ENCODE measurements around the gene AZI2.

The AZI2 gene, protein sequence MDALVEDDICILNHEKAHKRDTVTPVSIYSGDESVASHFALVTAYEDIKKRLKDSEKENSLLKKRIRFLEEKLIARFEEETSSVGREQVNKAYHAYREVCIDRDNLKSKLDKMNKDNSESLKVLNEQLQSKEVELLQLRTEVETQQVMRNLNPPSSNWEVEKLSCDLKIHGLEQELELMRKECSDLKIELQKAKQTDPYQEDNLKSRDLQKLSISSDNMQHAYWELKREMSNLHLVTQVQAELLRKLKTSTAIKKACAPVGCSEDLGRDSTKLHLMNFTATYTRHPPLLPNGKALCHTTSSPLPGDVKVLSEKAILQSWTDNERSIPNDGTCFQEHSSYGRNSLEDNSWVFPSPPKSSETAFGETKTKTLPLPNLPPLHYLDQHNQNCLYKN

DNA sequence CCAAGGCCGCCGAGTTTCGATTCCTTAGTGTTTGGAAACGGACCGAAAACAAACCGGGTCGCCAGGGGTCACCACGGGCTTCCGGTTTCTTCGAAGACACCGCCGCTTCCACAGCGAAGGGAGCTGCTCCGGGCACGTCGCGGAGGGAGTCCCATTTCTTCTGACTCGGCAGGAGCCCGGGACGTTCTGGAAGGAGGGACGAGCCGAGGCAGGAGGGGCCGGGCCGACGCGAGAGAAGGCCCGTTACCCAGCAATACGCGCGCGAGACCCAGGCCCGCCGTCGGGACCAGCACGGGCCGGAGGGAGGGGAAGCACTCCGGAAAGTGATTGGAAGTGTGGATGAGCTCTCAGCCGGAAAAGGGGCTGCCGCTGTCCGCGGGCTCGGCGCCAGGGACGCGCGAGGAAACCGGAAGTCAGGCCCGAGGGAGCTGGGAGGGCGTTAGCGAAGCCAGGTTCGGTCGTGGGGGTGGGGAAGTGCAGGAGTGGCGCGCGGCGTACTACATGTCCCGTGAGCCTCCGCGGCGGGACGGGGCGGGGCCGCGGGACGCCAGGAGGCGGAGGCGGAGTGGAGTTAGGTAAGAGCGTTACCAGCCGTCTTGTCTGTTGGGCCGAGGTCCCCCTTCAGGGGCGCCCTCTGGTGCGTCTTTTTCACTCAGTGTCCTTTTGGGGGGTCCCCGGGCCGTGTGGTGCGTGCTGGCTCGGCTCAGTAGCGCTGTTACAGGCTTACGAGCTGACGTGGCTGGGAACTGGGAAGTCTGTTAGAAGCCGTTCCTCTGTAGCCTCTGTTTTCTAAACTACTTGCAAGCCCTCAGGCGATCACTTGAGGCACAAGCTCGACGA lies at the start of gene AZI2, which contains the start of gene ZCWPW2:
AZI2 (minus strand) TSS at position 196 of the 840 bp plus-strand sequence. CDS start 8,207 bp downstream, outside the sequence.
ZCWPW2 (plus strand) TSS at position 93 of the 840 bp plus-strand sequence. CDS start 64,348 bp downstream, outside the sequence.
- DNase-seq = peak; percentile 81

DNA sequence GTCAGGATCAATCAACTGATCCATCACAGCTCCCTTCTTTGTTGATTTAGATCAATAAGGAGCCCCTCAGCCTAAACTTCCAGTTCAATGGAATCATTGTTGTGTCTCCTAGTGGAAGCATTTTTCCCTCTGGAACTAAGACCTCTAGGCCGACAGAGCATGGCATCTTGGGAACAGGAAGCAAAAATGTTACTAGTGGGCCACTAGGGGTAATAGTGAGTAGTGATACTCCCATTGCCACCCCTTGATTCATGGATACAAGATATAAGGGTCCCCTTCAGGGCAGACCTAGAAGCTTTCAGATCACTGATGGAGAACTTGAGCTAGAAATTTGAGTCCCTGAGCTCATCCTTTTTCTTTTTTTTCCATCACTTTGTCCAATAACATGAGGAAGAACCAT lies 40.4 kb upstream of the AZI2 start:
- DNase-seq = no peak

DNA sequence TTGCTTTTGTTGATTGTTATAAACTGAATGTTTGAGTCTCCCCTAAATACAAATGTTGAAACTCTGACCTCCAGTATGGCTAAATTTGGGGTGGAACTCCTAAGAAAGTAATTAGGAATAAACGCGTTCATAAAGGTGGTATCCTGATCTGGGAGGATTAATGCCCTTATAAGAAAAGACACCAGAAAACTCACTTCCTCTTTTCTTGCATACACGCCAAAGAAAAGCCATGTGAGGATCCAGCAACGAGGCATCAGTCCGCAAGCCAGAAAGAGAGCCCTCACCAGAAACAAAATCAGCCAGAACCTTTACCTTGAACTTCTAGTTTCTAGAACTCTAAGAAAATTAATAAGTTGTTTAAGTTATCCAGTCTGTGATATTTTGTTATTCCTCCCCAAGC lies 37.4 kb upstream of the AZI2 start:
- DNase-seq = no peak

DNA sequence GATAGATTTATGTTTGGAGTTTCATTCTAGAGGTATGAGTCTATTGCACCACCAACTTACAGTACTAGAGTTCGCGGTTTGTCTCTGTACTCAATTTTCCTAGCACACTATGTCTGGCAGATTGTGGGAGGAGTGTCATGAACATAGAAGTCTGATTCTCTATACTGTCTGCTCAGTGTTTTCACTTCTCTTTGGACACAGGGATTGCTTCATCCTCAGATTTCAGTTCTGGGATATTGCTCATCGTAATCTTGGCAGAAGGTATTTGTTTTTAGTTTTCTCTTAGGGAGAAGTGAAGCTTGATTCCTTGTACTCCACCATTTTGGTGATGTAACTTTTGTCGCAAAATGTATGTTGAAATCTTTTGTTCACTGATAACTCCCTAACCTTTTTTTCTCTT lies 27.8 kb upstream of the AZI2 start:
- no peak for DNase-seq

DNA sequence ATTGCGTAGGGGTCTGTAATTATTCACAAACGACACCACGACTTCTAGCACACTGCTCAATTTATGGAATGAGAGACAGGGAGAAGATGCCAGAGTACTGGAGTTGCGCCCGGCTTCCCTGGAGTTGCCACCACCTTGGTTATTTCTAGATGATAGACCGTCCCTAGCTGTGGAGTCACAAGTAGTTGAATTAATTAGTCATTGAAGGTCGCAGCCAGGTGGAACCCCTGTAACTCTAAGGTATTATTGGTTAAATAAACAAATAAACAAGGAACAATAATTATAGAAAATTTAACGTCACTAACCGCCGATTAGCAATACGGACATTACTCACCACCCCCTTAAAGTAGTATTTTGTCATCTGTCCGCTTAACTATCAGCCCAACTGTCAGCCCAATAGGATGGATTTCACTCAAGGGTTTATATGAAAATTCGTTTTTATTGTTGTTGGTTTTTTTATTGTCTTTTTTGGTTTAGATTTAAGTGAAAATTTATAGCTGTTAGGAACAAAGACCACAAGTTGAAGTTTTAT lies 911 bp upstream of the AZI2 start:
- DNase-seq = no peak

DNA sequence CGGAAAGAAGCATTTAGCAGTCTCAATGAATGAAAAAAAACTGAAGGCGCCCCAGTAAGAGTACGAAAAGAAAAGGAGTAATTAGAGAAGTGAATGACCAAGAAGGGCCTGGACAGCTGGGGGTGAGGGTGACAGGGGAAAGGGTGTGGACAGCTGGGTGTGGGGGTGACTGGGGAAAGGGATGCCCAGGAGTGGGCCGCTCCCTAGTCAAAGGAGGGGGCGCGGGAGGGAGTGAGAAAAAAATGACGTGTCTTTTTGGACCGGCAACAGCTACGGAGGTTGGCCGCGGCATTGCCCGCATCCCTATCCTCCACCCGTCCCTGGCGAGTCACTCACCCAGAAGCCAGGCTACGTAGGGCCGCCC lies 377 bp downstream of the AZI2 start:
- DNase-seq = no peak

DNA sequence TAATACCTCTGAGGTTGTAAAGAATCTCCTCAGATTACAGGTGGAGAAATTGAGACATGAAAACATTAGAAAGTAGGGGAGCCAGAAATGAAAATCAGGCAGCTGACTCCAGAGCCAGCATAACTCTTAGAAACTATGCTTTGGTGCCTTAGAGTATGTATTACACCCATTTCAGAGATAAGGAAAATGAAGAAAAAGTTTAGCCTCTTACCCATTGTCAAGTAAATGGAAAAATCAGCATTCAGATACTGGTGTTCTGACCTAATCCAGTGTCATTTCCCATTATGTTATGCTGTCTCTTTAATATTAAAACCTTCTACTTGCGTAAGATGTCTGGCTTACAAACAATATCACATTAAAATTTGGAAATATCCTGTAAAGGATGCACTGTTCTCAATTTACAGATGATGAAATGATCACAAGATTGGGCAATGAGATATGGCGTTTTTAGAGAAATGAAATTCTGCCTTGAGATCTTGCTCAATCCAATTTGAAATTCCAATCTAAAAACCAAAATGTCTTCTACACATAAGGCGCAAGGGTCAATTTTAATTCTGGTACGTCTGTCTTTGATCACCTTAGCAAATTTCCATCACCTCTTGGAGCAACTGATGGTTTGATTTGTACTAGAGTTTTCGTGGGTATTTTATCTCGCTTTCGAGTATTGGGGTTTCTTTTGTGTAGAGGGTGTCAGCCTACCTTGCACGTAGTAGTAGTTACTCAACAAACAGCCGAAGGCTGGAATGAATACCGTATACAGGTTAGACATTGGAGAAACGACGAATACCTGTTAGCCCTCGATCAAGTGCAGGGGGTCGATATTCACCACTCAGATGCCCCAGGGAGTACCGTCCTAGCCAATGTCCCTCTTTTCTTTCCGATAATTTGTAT lies 1.0 kb downstream of the AZI2 start:
- no peak for DNase-seq

DNA sequence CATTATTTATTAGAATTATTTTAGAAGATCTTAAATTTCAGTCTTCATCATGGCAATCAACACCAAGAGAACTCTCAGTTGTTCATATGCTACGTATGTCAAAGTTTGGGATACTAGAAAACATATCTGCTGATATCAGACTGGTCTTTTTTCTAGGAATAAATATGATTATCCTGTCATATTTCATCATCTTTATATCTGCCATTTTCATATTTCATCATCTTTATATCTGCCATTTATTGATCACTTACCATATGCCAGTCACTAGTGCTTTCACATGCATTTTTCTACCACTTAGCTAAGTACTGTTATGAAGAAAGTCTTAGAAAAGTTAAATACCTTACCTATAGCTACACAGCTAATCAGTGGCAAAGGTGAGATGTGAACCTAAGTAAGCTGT lies 2.9 kb downstream of the AZI2 start:
- DNase-seq = no peak

DNA sequence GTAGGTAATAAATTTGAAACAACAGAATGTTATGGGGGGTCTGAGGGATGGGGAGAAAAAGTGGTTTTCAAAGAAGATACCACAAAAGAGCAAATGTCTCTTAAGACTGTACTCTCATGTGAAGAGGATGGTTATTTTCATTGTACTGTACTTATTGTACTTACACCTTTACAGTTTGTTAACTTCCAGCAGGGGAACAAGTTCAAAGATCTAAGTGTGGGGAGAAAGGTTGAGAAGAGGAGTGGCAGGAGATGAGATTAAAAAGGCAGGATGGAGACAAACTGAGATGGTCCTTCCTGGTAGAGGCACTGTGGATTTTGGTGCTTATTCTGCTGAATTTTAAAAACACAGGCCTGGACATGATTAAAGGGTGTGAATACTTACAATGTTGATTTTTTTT lies 5.5 kb downstream of the AZI2 start:
- DNase-seq = no peak

DNA sequence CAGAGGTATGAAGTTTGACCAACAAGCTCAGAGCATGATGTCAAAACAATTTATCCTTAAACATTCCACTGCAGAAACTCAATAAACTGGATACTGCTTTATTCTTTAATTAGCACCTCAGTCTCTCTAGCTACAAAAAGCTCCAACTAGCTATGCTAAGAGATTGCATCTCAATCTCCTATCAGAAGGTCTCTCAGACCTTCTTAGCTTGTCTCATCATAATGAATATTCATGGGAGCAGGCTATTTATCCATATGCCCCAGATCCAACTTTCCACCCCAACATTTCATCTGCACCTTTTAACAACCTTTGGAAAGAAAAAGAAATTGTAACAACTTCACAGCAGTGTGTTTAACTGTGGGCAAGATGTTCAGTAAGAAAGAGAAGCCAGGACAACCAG lies 11.4 kb downstream of the AZI2 start:
- no peak for DNase-seq

DNA sequence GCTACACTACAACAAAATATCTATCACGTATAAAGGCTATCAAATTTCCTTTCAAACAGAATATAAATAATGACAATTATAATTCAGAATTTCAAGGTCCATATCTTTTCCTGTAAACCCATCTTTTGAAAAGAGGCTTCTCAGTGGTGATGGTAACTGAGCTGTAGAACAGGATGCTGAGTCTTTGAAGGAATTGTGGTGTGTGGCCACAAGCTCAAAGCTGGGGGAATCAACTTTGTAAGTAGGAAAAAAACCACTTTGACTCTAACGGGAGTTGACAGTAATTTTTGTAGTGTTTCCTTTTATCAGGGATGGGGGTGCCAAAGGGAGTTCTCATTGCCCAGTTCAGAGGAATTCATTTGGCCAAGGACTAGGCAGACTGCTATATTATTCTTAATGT lies 13.4 kb downstream of the AZI2 start:
- no peak for DNase-seq

DNA sequence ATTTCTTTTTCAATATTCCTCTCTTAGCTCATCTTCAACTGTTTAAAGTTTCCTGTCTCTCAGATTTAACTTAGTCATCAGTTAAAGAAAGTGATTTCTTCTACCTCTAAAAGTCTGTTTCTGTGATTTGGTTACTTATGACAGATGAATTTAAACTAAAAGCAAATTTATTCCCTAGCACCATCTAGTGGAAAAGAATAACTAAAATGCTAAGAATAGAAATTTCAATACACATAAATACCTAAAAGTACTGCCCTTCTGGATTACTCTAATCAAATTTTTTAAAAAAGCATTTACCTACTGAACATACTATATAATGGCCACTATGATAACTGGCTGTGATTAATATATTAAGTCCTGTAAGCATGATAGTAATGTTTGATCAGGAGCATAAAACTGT lies 14.1 kb downstream of the AZI2 start:
- no peak for DNase-seq

DNA sequence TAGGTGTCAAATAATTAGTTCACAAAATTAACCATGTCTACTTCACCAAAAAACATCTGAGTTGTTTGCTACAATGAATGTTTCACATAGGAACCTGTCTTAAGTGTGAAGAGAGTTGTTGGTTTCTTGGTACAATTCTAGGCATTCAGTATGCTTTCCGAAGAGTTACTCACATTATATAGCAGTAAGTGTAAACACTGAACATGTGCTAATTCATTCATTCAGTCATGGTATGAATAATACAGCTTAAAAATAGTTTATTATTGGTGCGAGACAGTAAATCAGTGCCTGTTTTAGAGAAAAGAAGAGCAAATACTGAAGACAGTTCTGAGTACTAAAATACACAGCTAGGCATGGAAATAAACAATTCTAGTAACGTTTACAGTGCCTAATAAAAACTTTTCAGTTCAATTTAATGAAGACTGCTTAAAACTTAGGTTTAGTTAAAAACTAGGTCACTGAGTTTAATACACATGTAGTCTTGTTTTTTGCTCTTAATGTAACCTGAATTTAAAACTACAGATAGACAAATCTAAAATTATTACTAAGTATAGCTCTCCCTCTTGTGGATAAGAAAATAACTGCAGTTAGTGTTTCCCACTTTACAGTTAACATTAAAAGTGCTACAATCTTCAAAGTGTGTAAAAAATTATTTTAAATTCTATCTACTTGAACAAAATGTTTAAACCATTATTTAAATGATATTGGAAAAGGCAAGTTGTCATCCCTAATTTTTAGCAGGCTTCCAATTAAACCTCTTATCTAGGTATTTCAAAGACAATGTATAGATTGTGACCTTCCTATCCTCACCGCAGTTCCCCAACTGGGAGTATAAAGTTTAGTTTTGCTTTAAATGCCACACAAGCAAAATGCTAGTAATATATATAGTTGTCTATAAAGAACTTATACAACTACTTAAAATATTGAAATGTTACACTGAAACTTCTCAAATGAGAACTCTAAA lies 20.2 kb downstream of the AZI2 start:
- peak; percentile 1 for DNase-seq

DNA sequence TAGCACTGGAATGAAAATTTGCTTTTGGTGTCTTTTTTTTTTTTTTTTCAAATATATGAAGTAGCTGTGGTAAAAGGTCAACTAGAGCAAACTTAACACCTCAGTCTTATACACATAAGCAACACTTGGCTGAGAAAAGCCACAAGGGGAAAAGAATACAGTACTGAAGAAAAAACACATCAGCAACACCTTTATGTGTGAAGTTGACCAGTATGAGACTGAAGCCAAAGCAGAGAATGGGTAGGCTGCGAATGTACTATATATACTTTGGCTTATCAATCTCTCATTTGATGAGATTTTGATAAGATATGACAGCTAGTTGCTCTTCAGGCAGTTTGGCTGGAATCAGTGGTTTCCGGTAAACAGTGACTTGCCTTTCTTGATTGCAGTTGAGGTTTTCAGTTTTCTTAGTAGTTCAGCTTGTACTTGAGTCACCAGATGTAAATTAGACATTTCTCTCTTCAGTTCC lies 22.1 kb downstream of the AZI2 start:
- no peak for DNase-seq

DNA sequence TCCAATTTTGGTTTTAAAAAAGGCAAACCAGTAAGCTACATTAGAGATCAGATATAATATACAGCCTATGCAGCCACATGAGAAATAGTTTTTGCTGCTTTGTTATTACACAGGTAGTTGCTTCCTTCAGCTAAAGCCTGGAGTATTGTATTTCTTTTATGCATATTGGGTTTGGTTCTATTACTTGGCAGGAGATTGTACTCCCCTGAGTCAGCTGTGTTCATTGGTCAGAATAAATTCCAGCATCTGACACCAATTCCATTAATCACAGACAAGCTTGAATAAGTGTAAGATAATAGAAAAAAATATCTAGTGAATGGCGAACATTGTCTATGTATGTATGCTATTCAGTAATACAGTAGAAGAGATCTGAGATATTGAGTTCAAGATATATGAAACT lies 26.2 kb downstream of the AZI2 start:
- no peak for DNase-seq

DNA sequence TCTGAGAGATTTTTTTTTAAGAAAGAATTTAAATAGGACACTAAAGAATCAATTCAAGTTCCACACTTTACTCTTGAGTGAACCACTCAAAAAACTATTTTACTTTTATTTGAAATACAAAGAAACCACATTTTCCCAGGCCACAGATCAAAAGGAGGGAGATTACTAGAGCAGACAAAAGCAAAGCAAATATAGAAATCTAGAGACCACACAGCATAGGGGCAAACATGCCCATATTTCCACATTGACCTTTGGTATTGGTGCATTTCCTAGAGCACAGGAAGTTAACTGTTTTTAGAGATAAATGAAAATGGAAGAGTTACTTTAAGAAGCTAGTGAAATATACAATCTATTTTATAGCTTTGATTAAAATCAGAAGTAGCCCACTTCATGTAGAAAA lies 27.6 kb downstream of the AZI2 start:
- no peak for DNase-seq

DNA sequence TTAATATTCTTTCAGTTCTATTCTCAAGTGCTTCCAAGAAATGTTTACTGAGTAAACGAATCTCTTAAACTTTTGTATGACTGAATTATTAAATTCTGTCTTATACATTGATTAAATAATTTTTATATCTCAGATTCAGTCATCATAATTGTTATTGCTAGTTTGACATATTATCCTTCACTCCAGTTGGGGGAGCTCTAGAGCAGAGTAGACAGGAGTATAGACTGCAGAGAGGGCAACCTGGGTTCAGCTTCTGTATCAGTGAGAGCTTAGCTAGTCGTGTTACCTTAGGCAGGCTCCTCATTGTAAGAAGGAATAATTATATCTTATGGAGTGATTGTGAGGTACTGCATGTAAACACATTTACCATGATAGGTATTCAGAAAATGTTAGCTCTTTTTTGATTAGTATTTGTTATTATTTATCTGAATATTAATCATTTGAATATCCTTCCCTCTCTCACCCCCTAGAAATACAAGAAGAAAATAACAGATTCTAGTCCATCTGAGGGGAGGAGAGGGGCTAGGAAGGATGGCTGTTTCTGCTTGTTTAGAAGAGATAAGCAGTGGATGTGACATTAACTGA lies 31.1 kb downstream of the AZI2 start:
- DNase-seq = peak; percentile 28

DNA sequence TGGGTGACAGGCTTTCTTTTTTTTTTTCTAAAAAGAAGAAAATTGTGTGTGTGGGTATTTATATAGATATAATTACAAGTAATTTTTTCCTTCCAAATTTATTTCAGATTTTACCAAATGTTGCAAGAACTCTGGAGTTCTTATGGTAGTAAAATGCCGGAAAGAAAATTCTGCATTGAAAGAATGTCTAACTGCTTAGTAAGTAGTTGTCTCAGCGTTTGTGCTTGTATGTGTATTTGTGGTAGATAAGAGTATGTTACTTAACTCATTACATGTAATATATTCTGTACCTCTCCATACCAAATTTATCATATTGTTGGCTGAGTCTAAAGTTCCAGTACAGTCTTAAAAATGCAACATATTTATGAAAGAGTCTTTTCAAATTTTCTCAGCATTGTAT lies 32.4 kb downstream of the AZI2 start:
- no peak for DNase-seq

DNA sequence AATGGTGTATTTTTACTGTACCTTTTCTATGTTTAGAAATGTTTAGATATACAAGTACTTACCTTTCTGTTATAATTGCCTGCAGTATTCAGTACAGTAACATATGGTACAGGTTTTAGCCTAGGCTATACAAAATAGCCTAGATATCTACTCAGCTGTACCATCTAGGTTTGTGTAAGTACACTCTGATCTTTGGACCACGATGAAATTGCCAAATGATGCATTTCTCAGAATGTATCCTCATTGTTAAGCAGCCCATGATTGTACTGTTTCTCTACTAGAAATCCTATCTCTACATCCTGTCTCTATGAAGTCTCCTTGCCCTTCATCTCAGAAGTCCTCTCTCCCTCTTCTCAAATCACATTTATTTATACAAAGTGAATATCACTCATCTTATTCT lies 32.9 kb downstream of the AZI2 start:
- DNase-seq = no peak

DNA sequence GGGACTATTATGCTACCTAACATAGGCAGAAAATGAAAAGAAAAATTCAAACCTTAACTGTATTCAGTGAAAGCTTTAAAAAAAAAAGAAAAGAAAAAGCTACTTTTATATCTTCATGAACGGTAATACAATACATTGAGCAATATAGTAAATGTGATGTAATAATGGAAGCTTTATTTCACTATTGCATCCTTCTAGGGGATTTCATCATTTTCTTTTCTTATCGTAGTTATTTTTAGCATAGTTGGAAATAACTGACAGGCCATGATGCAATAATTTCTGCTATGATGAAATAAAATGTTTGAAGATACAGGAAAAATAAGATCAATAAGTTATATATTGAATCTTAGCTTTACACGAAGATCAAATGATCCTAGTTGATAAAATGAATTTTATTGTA lies 40.4 kb downstream of the AZI2 start:
- no peak for DNase-seq

DNA sequence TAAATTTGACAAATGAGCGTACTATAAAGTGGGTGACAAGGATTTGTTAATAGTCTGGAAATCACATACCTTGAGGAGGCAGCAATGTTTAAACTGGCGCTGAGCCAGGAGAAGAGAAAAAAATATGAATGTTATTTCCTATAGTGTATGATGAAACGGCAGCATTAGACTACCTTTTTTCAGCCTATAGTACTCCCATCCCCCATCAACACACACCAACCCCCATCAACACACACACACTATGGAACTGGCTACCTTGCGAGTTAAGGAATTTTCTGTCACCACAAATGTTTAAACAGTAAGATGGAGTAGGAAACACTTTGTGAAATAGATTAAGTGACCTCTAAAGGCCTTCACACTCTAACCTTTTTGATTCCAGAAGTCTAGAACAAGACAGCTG lies 46.9 kb downstream of the AZI2 start:
- DNase-seq = no peak
